ENCODE measurements around the gene SAA2. TPM values are rescaled to one million over a fixed set of nuclear protein-coding genes. Genes with fewer than 3 reads are reported as not detected.

SAA2 gene
- total RNA-seq, 1 experiment from 2014 or later = not detected

DNA sequence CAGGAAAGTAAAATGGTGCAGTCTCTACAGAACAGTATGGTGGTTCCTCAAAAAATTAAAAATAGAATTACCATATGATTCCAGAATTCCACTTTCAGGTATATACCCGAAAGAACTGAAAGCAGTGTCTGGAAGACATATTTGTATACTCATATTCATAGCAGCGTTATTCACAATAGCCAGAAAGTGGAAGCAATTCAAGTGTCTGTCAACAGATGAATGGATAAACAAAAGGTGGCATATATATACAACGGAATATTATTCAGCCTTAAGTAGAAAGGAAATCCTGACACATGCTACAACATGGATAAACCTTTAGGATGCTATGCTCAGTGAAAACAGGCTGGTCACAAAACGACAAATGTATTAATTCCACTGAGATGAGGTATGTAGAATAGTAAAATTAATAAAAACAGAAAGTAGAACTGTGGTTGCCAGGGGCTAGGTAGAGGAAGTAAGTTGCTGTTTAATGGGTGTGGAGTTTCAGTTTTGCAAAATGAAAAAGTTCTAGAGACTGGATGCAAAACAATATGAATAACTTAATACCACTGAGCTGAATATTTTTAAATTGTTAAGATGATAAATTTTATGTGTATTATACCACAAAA, 32.1 kb upstream of the SAA2 start:
- DNase-seq (no peak), ATAC-seq (no peak)
- Histone ChIP-seq H3K9me3 (ENCODE audit: low read length) (no peaks in the 10 kb centered on the region), H3K9me2 (replicated peaks; ENCODE audit: low read length) (no peaks in the 10 kb centered on the region), H4K20me1 (ENCODE audit: low read length) (no peaks in the 10 kb centered on the region), H3K36me3 (ENCODE audit: low read depth, low read length) (peaks cover 10% of the 10 kb centered on the region; the same call in 1 of the 2 replicates), H3K9ac (ENCODE audit: low read length) (no peak overlapping the region), H3K27me3 (ENCODE audit: low read length) (no peaks in the 10 kb centered on the region), H2AFZ (ENCODE audit: low read length) (no peak overlapping the region), H3F3A (ENCODE audit: low read length, unreplicated experiment) (no peaks in the 10 kb centered on the region), H3K4me1 (ENCODE audit: insufficient read depth, low read length) (no peaks in the 10 kb centered on the region), H3K4me2 (ENCODE audit: low read length) (no peak overlapping the region), H3K27ac (ENCODE audit: low read length) (no peak overlapping the region), H3K4me3 (ENCODE audit: low read length) (no peak overlapping the region), H3K79me2 (ENCODE audit: low read length) (no peaks in the 10 kb centered on the region)
- POLR2A ChIA-PET (ENCODE audit: unreplicated experiment) = no interaction called here
- TF ChIP-seq EZH2phosphoT487 (IDR thresholded peaks at IDR 0.05; ENCODE audit: borderline replicate concordance, low read length) (no peak), EZH2 (IDR thresholded peaks at IDR 0.05; ENCODE audit: low read length, unreplicated experiment) (no peak)
- TF ChIP-seq, protein P1, sequence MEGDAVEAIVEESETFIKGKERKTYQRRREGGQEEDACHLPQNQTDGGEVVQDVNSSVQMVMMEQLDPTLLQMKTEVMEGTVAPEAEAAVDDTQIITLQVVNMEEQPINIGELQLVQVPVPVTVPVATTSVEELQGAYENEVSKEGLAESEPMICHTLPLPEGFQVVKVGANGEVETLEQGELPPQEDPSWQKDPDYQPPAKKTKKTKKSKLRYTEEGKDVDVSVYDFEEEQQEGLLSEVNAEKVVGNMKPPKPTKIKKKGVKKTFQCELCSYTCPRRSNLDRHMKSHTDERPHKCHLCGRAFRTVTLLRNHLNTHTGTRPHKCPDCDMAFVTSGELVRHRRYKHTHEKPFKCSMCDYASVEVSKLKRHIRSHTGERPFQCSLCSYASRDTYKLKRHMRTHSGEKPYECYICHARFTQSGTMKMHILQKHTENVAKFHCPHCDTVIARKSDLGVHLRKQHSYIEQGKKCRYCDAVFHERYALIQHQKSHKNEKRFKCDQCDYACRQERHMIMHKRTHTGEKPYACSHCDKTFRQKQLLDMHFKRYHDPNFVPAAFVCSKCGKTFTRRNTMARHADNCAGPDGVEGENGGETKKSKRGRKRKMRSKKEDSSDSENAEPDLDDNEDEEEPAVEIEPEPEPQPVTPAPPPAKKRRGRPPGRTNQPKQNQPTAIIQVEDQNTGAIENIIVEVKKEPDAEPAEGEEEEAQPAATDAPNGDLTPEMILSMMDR (conservative IDR thresholded peaks at IDR 0.05; ENCODE audit: low read depth, low read length) = no peak
- no TSS peak for BruUV-seq (replicated peaks)
- intact Hi-C loops (cut with micrococcal nuclease) = no loop called here
- CTCF ChIA-PET = no interaction called here

DNA sequence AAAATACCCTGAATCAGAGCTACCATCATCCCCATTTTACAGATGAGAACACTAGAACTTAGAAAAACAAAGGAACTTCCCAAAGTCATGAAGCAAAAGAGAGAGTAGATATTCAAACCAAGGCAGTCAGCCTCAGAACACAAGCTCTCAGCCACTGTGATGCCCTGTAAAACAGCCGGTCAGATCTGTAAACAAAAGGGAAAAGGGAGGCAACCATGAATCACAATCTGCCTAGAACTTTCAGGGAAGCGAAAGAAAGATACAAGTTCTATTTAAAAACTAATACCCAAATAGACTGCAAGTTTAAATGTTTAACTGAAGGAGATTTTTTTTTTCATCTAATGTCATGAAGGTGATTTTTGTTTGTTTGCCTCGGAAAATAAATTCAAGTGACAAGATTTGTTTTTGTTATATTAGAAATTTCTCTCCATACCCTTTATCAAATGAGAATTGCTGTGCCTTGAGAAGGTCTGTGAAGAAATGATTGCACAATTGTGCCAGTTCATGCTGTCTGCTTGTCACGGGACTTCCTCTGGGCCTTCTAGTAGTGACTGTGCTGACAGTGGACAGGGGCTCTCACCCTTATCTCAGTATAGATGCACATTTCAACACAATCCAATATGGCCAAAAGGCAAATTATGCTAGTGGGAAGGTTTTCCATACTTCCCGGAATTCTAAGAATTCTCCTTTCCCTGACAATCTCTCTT, 29.2 kb upstream of the SAA2 start:
- intact Hi-C loops (cut with micrococcal nuclease) = no loop called here
- POLR2A ChIA-PET (ENCODE audit: unreplicated experiment) = interaction anchor here (0.6 kb wide), 1 partner anchor 37 kb away, joined by 3 read pairs; no protein-coding TSS in a partner anchor
- BruUV-seq (replicated peaks) = no TSS peak

More for the DNA sequence above, 29.2 kb upstream of the SAA2 start:
- Histone ChIP-seq H3K4me2 (ENCODE audit: low read length) (no peak overlapping the region), H2AFZ (ENCODE audit: low read length) (no peak overlapping the region), H3K27ac (ENCODE audit: low read length) (no peak overlapping the region), H3F3A (ENCODE audit: low read length, unreplicated experiment) (no peaks in the 10 kb centered on the region), H3K9me3 (ENCODE audit: low read length) (no peaks in the 10 kb centered on the region), H3K79me2 (ENCODE audit: low read length) (no peaks in the 10 kb centered on the region), H3K9ac (ENCODE audit: low read length) (no peak overlapping the region), H3K9me2 (replicated peaks; ENCODE audit: low read length) (no peaks in the 10 kb centered on the region), H4K20me1 (ENCODE audit: low read length) (no peaks in the 10 kb centered on the region), H3K36me3 (ENCODE audit: low read depth, low read length) (peaks cover 10% of the 10 kb centered on the region; the same call in 1 of the 2 replicates), H3K27me3 (ENCODE audit: low read length) (no peaks in the 10 kb centered on the region), H3K4me1 (ENCODE audit: insufficient read depth, low read length) (no peaks in the 10 kb centered on the region), H3K4me3 (ENCODE audit: low read length) (no peak overlapping the region)
- ATAC-seq = peak; percentile 43
- no peak for DNase-seq
- CTCF ChIA-PET = interaction anchor here (0.6 kb wide), 1 partner anchor 46 kb away, joined by 3 read pairs; no protein-coding TSS in a partner anchor
- TF ChIP-seq, protein P1 (conservative IDR thresholded peaks at IDR 0.05; ENCODE audit: low read depth, low read length) = no peak
- TF ChIP-seq EZH2phosphoT487 (IDR thresholded peaks at IDR 0.05; ENCODE audit: borderline replicate concordance, low read length) (no peak), EZH2 (IDR thresholded peaks at IDR 0.05; ENCODE audit: low read length, unreplicated experiment) (no peak)

Data from PC-3 (cell line).